ENCODE measurements around the gene CCL16. TPM values are rescaled to one million over a fixed set of nuclear protein-coding genes. Genes with fewer than 3 reads are reported as not detected.

CCL16 gene
- total RNA-seq, 1 donor from 2014 or later = not detected

GRCh38 chr17:35972945-35973332 lies 8.4 kb downstream of the CCL16 start:
- H3K9ac ChIP-seq (ENCODE audit: low read depth in 1 of 3, low read length in 3 of 3) = no peak overlapping the region
- peak overlapping the region; percentile 22 for H3K27ac ChIP-seq (ENCODE audit: low read depth, low read length)
- no peak overlapping the region for H3K4me3 ChIP-seq (ENCODE audit: low read length in 3 of 3)
- peaks cover 0 to 15% (median 7%) of the 10 kb centered on the region in 3 donors for H3K4me1 ChIP-seq (ENCODE audit: control insufficient read depth in 3 of 3, insufficient read depth in 3 of 3, low read length in 3 of 3)
- H3K27me3 ChIP-seq (ENCODE audit: control insufficient read depth in 3 of 3, insufficient read depth in 3 of 3, low read length in 3 of 3) = peaks cover 0 to 2% (median 0%) of the 10 kb centered on the region in 3 donors
- no peaks in the 10 kb centered on the region for H3K36me3 ChIP-seq (ENCODE audit: control insufficient read depth in 3 of 3, insufficient read depth in 3 of 3, low read length in 3 of 3)
- no peaks in the 10 kb centered on the region for H3K9me3 ChIP-seq (ENCODE audit: control insufficient read depth in 3 of 3, low read length in 3 of 3)

GRCh38 chr17:35972535-35972934 lies 8.8 kb downstream of the CCL16 start:
- H3K27ac ChIP-seq (ENCODE audit: low read depth, low read length) = peak overlapping the region; percentile 22
- H3K9ac ChIP-seq (ENCODE audit: low read depth in 1 of 3, low read length in 3 of 3) = no peak overlapping the region
- H3K36me3 ChIP-seq (ENCODE audit: control insufficient read depth in 3 of 3, insufficient read depth in 3 of 3, low read length in 3 of 3) = no peaks in the 10 kb centered on the region
- H3K4me3 ChIP-seq (ENCODE audit: low read length in 3 of 3) = no peak overlapping the region
- H3K27me3 ChIP-seq (ENCODE audit: control insufficient read depth in 3 of 3, insufficient read depth in 3 of 3, low read length in 3 of 3) = no peaks in the 10 kb centered on the region
- no peaks in the 10 kb centered on the region for H3K9me3 ChIP-seq (ENCODE audit: control insufficient read depth in 3 of 3, low read length in 3 of 3)
- H3K4me1 ChIP-seq (ENCODE audit: control insufficient read depth in 3 of 3, insufficient read depth in 3 of 3, low read length in 3 of 3) = peaks cover 0 to 15% (median 7%) of the 10 kb centered on the region in 3 donors

GRCh38 chr17:35972066-35972465 lies 9.2 kb downstream of the CCL16 start:
- Histone ChIP-seq H3K4me3 (ENCODE audit: low read length in 3 of 3) (no peak overlapping the region), H3K36me3 (ENCODE audit: control insufficient read depth in 3 of 3, insufficient read depth in 3 of 3, low read length in 3 of 3) (no peaks in the 10 kb centered on the region), H3K4me1 (ENCODE audit: control insufficient read depth in 3 of 3, insufficient read depth in 3 of 3, low read length in 3 of 3) (peaks cover 0 to 15% (median 7%) of the 10 kb centered on the region in 3 donors), H3K27ac (ENCODE audit: low read depth, low read length) (no peak overlapping the region), H3K9me3 (ENCODE audit: control insufficient read depth in 3 of 3, low read length in 3 of 3) (no peaks in the 10 kb centered on the region), H3K9ac (ENCODE audit: low read depth in 1 of 3, low read length in 3 of 3) (no peak overlapping the region), H3K27me3 (ENCODE audit: control insufficient read depth in 3 of 3, insufficient read depth in 3 of 3, low read length in 3 of 3) (no peaks in the 10 kb centered on the region)

GRCh38 chr17:35969558-35970380 lies 11.5 kb downstream of the CCL16 start:
- Histone ChIP-seq H3K4me1 (ENCODE audit: control insufficient read depth in 3 of 3, insufficient read depth in 3 of 3, low read length in 3 of 3) (peaks cover 0 to 15% (median 7%) of the 10 kb centered on the region in 3 donors), H3K4me3 (ENCODE audit: low read length in 3 of 3) (no peak overlapping the region), H3K36me3 (ENCODE audit: control insufficient read depth in 3 of 3, insufficient read depth in 3 of 3, low read length in 3 of 3) (no peaks in the 10 kb centered on the region), H3K9ac (ENCODE audit: low read depth in 1 of 3, low read length in 3 of 3) (no peak overlapping the region), H3K9me3 (ENCODE audit: control insufficient read depth in 3 of 3, low read length in 3 of 3) (no peaks in the 10 kb centered on the region), H3K27ac (ENCODE audit: low read depth, low read length) (no peak overlapping the region), H3K27me3 (ENCODE audit: control insufficient read depth in 3 of 3, insufficient read depth in 3 of 3, low read length in 3 of 3) (no peaks in the 10 kb centered on the region)

- Histone ChIP-seq H3K9me3 (ENCODE audit: control insufficient read depth in 3 of 3, low read length in 3 of 3) (no peaks in the 10 kb centered on the region), H3K36me3 (ENCODE audit: control insufficient read depth in 3 of 3, insufficient read depth in 3 of 3, low read length in 3 of 3) (no peaks in the 10 kb centered on the region), H3K9ac (ENCODE audit: low read depth in 1 of 3, low read length in 3 of 3) (no peak overlapping the region), H3K27me3 (ENCODE audit: control insufficient read depth in 3 of 3, insufficient read depth in 3 of 3, low read length in 3 of 3) (no peaks in the 10 kb centered on the region), H3K4me3 (ENCODE audit: low read length in 3 of 3) (no peak overlapping the region), H3K4me1 (ENCODE audit: control insufficient read depth in 3 of 3, insufficient read depth in 3 of 3, low read length in 3 of 3) (peaks cover 0 to 12% (median 7%) of the 10 kb centered on the region in 3 donors), H3K27ac (ENCODE audit: low read depth, low read length) (no peak overlapping the region)
Measured at GRCh38 chr17:35968520-35969054, 12.7 kb downstream of the CCL16 start.

GRCh38 chr17:35965272-35965671 lies 16.0 kb downstream of the CCL16 start:
- H3K36me3 ChIP-seq (ENCODE audit: control insufficient read depth in 3 of 3, insufficient read depth in 3 of 3, low read length in 3 of 3) = no peaks in the 10 kb centered on the region
- no peak overlapping the region for H3K4me3 ChIP-seq (ENCODE audit: low read length in 3 of 3)
- H3K27me3 ChIP-seq (ENCODE audit: control insufficient read depth in 3 of 3, insufficient read depth in 3 of 3, low read length in 3 of 3) = no peaks in the 10 kb centered on the region
- no peak overlapping the region for H3K27ac ChIP-seq (ENCODE audit: low read depth, low read length)
- H3K9ac ChIP-seq (ENCODE audit: low read depth in 1 of 3, low read length in 3 of 3) = no peak overlapping the region
- H3K9me3 ChIP-seq (ENCODE audit: control insufficient read depth in 3 of 3, low read length in 3 of 3) = no peaks in the 10 kb centered on the region
- peaks cover 0 to 2% (median 0%) of the 10 kb centered on the region in 3 donors for H3K4me1 ChIP-seq (ENCODE audit: control insufficient read depth in 3 of 3, insufficient read depth in 3 of 3, low read length in 3 of 3)

- no peak overlapping the region for H3K9ac ChIP-seq (ENCODE audit: low read depth in 1 of 3, low read length in 3 of 3)
- H3K27ac ChIP-seq (ENCODE audit: low read depth, low read length) = no peak overlapping the region
- H3K4me1 ChIP-seq (ENCODE audit: control insufficient read depth in 3 of 3, insufficient read depth in 3 of 3, low read length in 3 of 3) = no peaks in the 10 kb centered on the region
- H3K9me3 ChIP-seq (ENCODE audit: control insufficient read depth in 3 of 3, low read length in 3 of 3) = no peaks in the 10 kb centered on the region
- peaks cover 0 to 4% (median 0%) of the 10 kb centered on the region in 3 donors for H3K27me3 ChIP-seq (ENCODE audit: control insufficient read depth in 3 of 3, insufficient read depth in 3 of 3, low read length in 3 of 3)
- no peak overlapping the region for H3K4me3 ChIP-seq (ENCODE audit: low read length in 3 of 3)
- H3K36me3 ChIP-seq (ENCODE audit: control insufficient read depth in 3 of 3, insufficient read depth in 3 of 3, low read length in 3 of 3) = no peaks in the 10 kb centered on the region
Measured at GRCh38 chr17:35963663-35964062, 17.6 kb downstream of the CCL16 start.

GRCh38 chr17:35953720-35954119 lies 27.6 kb downstream of the CCL16 start:
- Histone ChIP-seq H3K36me3 (ENCODE audit: control insufficient read depth in 3 of 3, insufficient read depth in 3 of 3, low read length in 3 of 3) (no peaks in the 10 kb centered on the region), H3K9ac (ENCODE audit: low read depth in 1 of 3, low read length in 3 of 3) (no peak overlapping the region), H3K9me3 (ENCODE audit: control insufficient read depth in 3 of 3, low read length in 3 of 3) (no peaks in the 10 kb centered on the region), H3K27ac (ENCODE audit: low read depth, low read length) (no peak overlapping the region), H3K4me1 (ENCODE audit: control insufficient read depth in 3 of 3, insufficient read depth in 3 of 3, low read length in 3 of 3) (no peaks in the 10 kb centered on the region), H3K4me3 (ENCODE audit: low read length in 3 of 3) (no peak overlapping the region), H3K27me3 (ENCODE audit: control insufficient read depth in 3 of 3, insufficient read depth in 3 of 3, low read length in 3 of 3) (no peaks in the 10 kb centered on the region)

- Histone ChIP-seq H3K4me1 (ENCODE audit: control insufficient read depth in 3 of 3, insufficient read depth in 3 of 3, low read length in 3 of 3) (no peaks in the 10 kb centered on the region), H3K9ac (ENCODE audit: low read depth in 1 of 3, low read length in 3 of 3) (no peak overlapping the region), H3K4me3 (ENCODE audit: low read length in 3 of 3) (no peak overlapping the region), H3K27me3 (ENCODE audit: control insufficient read depth in 3 of 3, insufficient read depth in 3 of 3, low read length in 3 of 3) (no peaks in the 10 kb centered on the region), H3K27ac (ENCODE audit: low read depth, low read length) (no peak overlapping the region), H3K9me3 (ENCODE audit: control insufficient read depth in 3 of 3, low read length in 3 of 3) (no peaks in the 10 kb centered on the region), H3K36me3 (ENCODE audit: control insufficient read depth in 3 of 3, insufficient read depth in 3 of 3, low read length in 3 of 3) (no peaks in the 10 kb centered on the region)
Measured at GRCh38 chr17:35949401-35949800, 31.9 kb downstream of the CCL16 start.

- peaks cover 0 to 4% (median 0%) of the 10 kb centered on the region in 3 donors for H3K27me3 ChIP-seq (ENCODE audit: control insufficient read depth in 3 of 3, insufficient read depth in 3 of 3, low read length in 3 of 3)
- no peak overlapping the region for H3K9ac ChIP-seq (ENCODE audit: low read depth in 1 of 3, low read length in 3 of 3)
- no peak overlapping the region for H3K27ac ChIP-seq (ENCODE audit: low read depth, low read length)
- H3K4me1 ChIP-seq (ENCODE audit: control insufficient read depth in 3 of 3, insufficient read depth in 3 of 3, low read length in 3 of 3) = no peaks in the 10 kb centered on the region
- H3K9me3 ChIP-seq (ENCODE audit: control insufficient read depth in 3 of 3, low read length in 3 of 3) = no peaks in the 10 kb centered on the region
- H3K4me3 ChIP-seq (ENCODE audit: low read length in 3 of 3) = no peak overlapping the region
- no peaks in the 10 kb centered on the region for H3K36me3 ChIP-seq (ENCODE audit: control insufficient read depth in 3 of 3, insufficient read depth in 3 of 3, low read length in 3 of 3)
Measured at GRCh38 chr17:35948092-35948491, 33.2 kb downstream of the CCL16 start.

All from skeletal muscle tissue (tissue), 4 donors.